CD4-positive, alpha-beta T cell treated with Interferon gamma for 1 hour (primary cell): ENCODE data around the gene ABL2.

Experiments
- DNase-seq: peaks from one replicate; pipeline ENCODE4 v3.0.0-alpha.2; 2020

The ABL2 gene

GRCh38 chr1:179127163-179127895, 102.1 kb downstream of the ABL2 start:
- no peak for DNase-seq

GRCh38 chr1:179126338-179127060, 103.0 kb downstream of the ABL2 start:
- DNase-seq = no peak

GRCh38 chr1:179124873-179125272, 104.6 kb downstream of the ABL2 start:
- DNase-seq = no peak

GRCh38 chr1:179121159-179121938, 108.1 kb downstream of the ABL2 start:
- DNase-seq = no peak

GRCh38 chr1:179120736-179121135, 108.7 kb downstream of the ABL2 start:
- no peak for DNase-seq

GRCh38 chr1:179119513-179119912, 110.0 kb downstream of the ABL2 start:
- no peak for DNase-seq

- DNase-seq = no peak
Observed at GRCh38 chr1:179115181-179115580, 114.3 kb downstream of the ABL2 start.

- DNase-seq = no peak
Observed at GRCh38 chr1:179108644-179109043, 120.8 kb downstream of the ABL2 start.

- DNase-seq = no peak
Observed at GRCh38 chr1:179107706-179108629, 121.5 kb downstream of the ABL2 start.

- DNase-seq = no peak
Observed at GRCh38 chr1:179105393-179105792, 124.1 kb downstream of the ABL2 start.

- no peak for DNase-seq
Observed at GRCh38 chr1:179104611-179105250, 124.7 kb downstream of the ABL2 start.

- DNase-seq = no peak
Observed at GRCh38 chr1:179103999-179104398, 125.5 kb downstream of the ABL2 start.

- DNase-seq = no peak
Observed at GRCh38 chr1:179101566-179101965, 127.9 kb downstream of the ABL2 start.

- no peak for DNase-seq
Observed at GRCh38 chr1:179099891-179100290, 129.6 kb downstream of the ABL2 start.

GRCh38 chr1:179095924-179096323, 133.6 kb downstream of the ABL2 start:
- no peak for DNase-seq

- DNase-seq = no peak
Observed at GRCh38 chr1:179095377-179095776, 134.1 kb downstream of the ABL2 start.

- no peak for DNase-seq
Observed at GRCh38 chr1:179094818-179095217, 134.7 kb downstream of the ABL2 start.

GRCh38 chr1:179092896-179093461, 136.5 kb downstream of the ABL2 start:
- no peak for DNase-seq

GRCh38 chr1:179091691-179092165, 137.7 kb downstream of the ABL2 start:
- DNase-seq = no peak

GRCh38 chr1:179090923-179091322, 138.6 kb downstream of the ABL2 start:
- DNase-seq = no peak

- no peak for DNase-seq
Observed at GRCh38 chr1:179090522-179090921, 139.0 kb downstream of the ABL2 start.
